Suprapubic skin (tissue), 4 donors: ENCODE measurements around the gene SMC3.

Experiments
- EP300 ChIP-seq: sonication (generic); formaldehyde crosslinking; IDR thresholded peaks from one replicate; pipeline ENCODE4 v1.6.1; 2017; ENCODE audit warnings: antibody characterized with exemption
- POLR2A ChIP-seq, 2 donors: fragments of 450-650 bp; IDR thresholded peaks; one replicate each; pipeline ENCODE4 v1.6.1; 2017; ENCODE audit warnings: antibody characterized with exemption in 2 of 2, mild to moderate bottlenecking in 2 of 2, moderate library complexity in 2 of 2
- POLR2AphosphoS5 ChIP-seq, 3 donors: sonication (generic); formaldehyde crosslinking; IDR thresholded peaks; one replicate each; pipeline ENCODE4 v1.6.1; 2017; ENCODE audit warnings: antibody characterized with exemption in 3 of 3
- TF ChIP-seq, protein P1 (sequence below), 2 donors: fragments of 200-600 bp in 1 of 2; fragments of 450-650 bp in 1 of 2; sonication (generic) in 1 of 2; IDR thresholded peaks; one replicate each; pipeline ENCODE4 v1.5.1; 2016 to 2019; ENCODE audit warnings: antibody characterized with exemption in 2 of 2, mild to moderate bottlenecking in 1 of 2, moderate library complexity in 1 of 2

DNA sequence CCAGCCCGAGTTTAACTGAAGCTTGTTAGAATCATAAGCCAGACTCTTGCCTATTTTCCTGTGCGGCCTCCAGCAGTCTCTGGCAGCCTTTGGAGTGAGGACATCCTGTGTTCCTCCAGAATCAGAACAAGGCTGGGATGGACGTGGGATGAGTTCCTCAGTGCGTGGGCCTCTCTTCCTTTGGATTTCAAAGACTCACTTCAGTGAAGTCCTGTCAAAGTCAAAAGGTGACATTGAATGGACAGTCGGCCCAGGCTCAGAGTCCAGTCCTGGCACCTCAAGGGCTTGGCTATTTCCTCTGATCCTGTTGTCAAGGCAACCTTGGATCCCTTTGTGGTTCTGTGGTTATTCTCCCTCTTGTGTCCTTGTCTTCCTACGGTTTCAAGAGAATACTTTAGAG, 21.4 kb upstream of the SMC3 start:
- TF ChIP-seq, protein P1, sequence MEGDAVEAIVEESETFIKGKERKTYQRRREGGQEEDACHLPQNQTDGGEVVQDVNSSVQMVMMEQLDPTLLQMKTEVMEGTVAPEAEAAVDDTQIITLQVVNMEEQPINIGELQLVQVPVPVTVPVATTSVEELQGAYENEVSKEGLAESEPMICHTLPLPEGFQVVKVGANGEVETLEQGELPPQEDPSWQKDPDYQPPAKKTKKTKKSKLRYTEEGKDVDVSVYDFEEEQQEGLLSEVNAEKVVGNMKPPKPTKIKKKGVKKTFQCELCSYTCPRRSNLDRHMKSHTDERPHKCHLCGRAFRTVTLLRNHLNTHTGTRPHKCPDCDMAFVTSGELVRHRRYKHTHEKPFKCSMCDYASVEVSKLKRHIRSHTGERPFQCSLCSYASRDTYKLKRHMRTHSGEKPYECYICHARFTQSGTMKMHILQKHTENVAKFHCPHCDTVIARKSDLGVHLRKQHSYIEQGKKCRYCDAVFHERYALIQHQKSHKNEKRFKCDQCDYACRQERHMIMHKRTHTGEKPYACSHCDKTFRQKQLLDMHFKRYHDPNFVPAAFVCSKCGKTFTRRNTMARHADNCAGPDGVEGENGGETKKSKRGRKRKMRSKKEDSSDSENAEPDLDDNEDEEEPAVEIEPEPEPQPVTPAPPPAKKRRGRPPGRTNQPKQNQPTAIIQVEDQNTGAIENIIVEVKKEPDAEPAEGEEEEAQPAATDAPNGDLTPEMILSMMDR (IDR thresholded peaks at IDR 0.05): no peak
- TF ChIP-seq EP300 (no peak), POLR2A (IDR thresholded peaks at IDR 0.05) (no peak), POLR2AphosphoS5 (IDR thresholded peaks at IDR 0.05) (no peak)
